MM.1S (cell line): ENCODE results near the gene ACSS1.

ENCODE experiments used
- DNase-seq: peaks from one replicate; pipeline ENCODE4 v3.0.0-alpha.2; 2015
- H2AFZ ChIP-seq: fragments of 300-600 bp; sonication (generic); 2 replicates; pipeline ENCODE4 v1.6.0; 2016; ENCODE audit warnings: antibody characterized with exemption, low read length
- H3F3A ChIP-seq: fragments of 300-600 bp; sonication (generic); 2 replicates; pipeline ENCODE4 v1.6.1; 2016; ENCODE audit warnings: mild to moderate bottlenecking, antibody characterized with exemption, low read length, moderate library complexity, mixed read lengths; ENCODE audit not compliant: insufficient read depth
- H3K27ac ChIP-seq: fragments of 300-600 bp; sonication (generic); 2 replicates; pipeline ENCODE4 v1.5.1; 2016; ENCODE audit warnings: mild to moderate bottlenecking, low read length
- H3K27me3 ChIP-seq: fragments of 300-600 bp; sonication (generic); replicated peaks from 2 replicates; pipeline ENCODE4 v1.6.0; 2016; ENCODE audit warnings: low read length; ENCODE audit not compliant: insufficient read depth
- H3K36me3 ChIP-seq: fragments of 300-600 bp; sonication (generic); replicated peaks from 2 replicates; pipeline ENCODE4 v1.6.1; 2016; ENCODE audit warnings: mild to moderate bottlenecking, low read length, mixed read lengths; ENCODE audit not compliant: insufficient read depth
- H3K4me1 ChIP-seq: fragments of 300-600 bp; sonication (generic); 2 replicates; pipeline ENCODE4 v1.6.1; 2016; ENCODE audit warnings: low read length, mixed read lengths
- H3K4me2 ChIP-seq: fragments of 300-600 bp; sonication (generic); 2 replicates; pipeline ENCODE4 v1.6.0; 2016; ENCODE audit warnings: low read depth, low read length
- H3K4me3 ChIP-seq: fragments of 300-600 bp; sonication (generic); 2 replicates; pipeline ENCODE4 v1.5.1; 2016; ENCODE audit warnings: low read length, mixed read lengths
- H3K79me2 ChIP-seq: fragments of 300-600 bp; sonication (generic); 2 replicates; pipeline ENCODE4 v1.6.1; 2016; ENCODE audit warnings: mixed run types, low read length, mixed read lengths
- H3K9ac ChIP-seq: fragments of 300-600 bp; sonication (generic); 2 replicates; pipeline ENCODE4 v1.6.1; 2016; ENCODE audit warnings: low read length, mixed read lengths
- H3K9me2 ChIP-seq: fragments of 300-600 bp; sonication (generic); replicated peaks from 2 replicates; pipeline ENCODE4 v1.6.1; 2016; ENCODE audit warnings: mild to moderate bottlenecking, low read length, mixed read lengths; ENCODE audit not compliant: insufficient read depth
- H3K9me3 ChIP-seq: fragments of 300-600 bp; sonication (generic); replicated peaks from 2 replicates; pipeline ENCODE4 v1.6.1; 2016; ENCODE audit warnings: mild to moderate bottlenecking, low read length, mixed read lengths; ENCODE audit not compliant: insufficient read depth
- H4K20me1 ChIP-seq: fragments of 300-600 bp; sonication (generic); 2 replicates; pipeline ENCODE4 v1.6.1; 2016; ENCODE audit warnings: mild to moderate bottlenecking, low read length, moderate library complexity, mixed read lengths; ENCODE audit not compliant: insufficient read depth
- CTCF ChIP-seq: fragments of 300-600 bp; sonication (generic); IDR thresholded peaks from 2 replicates; pipeline ENCODE4 v1.5.1; 2016; ENCODE audit warnings: antibody characterized with exemption, low read length, mixed read lengths
- EZH2 ChIP-seq: fragments of 300-600 bp; sonication (generic); optimal IDR thresholded peaks from 2 replicates; pipeline ENCODE3; 2017; ENCODE audit warnings: low read depth, mild to moderate bottlenecking, antibody characterized with exemption, low read length, mixed read lengths
- EZH2phosphoT487 ChIP-seq: fragments of 300-600 bp; sonication (generic); IDR thresholded peaks from 2 replicates; pipeline ENCODE4 v1.6.1; 2018; ENCODE audit warnings: antibody characterized with exemption, low read length

The ACSS1 gene

GRCh38 chr20:25083141-25083772 is 25.3 kb upstream of the ACSS1 start:
- Histone ChIP-seq H3K27me3 (peaks cover 24% of the 10 kb centered on the region), H2AFZ (no peak overlapping the region), H3K4me3 (no peak overlapping the region), H3K79me2 (no peaks in the 10 kb centered on the region), H3K4me1 (no peaks in the 10 kb centered on the region), H3K9me3 (no peaks in the 10 kb centered on the region), H4K20me1 (no peaks in the 10 kb centered on the region), H3K27ac (no peak overlapping the region), H3K9ac (no peak overlapping the region), H3F3A (no peaks in the 10 kb centered on the region), H3K4me2 (peak overlapping the region; percentile 44; the same call in 1 of the 2 replicates), H3K9me2 (no peaks in the 10 kb centered on the region), H3K36me3 (no peaks in the 10 kb centered on the region)
- no peak for DNase-seq
- TF ChIP-seq EZH2phosphoT487 = no peak
- TF ChIP-seq EZH2 = no peak
- no peak for TF ChIP-seq CTCF

GRCh38 chr20:25082498-25082873 is 24.5 kb upstream of the ACSS1 start:
- Histone ChIP-seq H3K4me1 (no peaks in the 10 kb centered on the region), H3K27me3 (peaks cover 29% of the 10 kb centered on the region)

GRCh38 chr20:25081730-25082497 is 24.0 kb upstream of the ACSS1 start, which contains the start of gene VSX1:
Gene VSX1 (minus strand): TSS chr20:25082141. CDS start chr20:25082096, 45 bp downstream.
- no peaks in the 10 kb centered on the region for H4K20me1 ChIP-seq
- no peak within 1 kb of the TSS for H3K9ac ChIP-seq
- no peak within 1 kb of the TSS for H2AFZ ChIP-seq
- H3K4me3 ChIP-seq = no peak within 1 kb of the TSS
- H3K79me2 ChIP-seq = no peaks in the 10 kb centered on the region
- H3K27ac ChIP-seq = no peak within 1 kb of the TSS
- DNase-seq = no peak
- no peaks in the 10 kb centered on the region for H3K9me2 ChIP-seq
- TF ChIP-seq EZH2phosphoT487 (no peak), EZH2 (no peak), CTCF (no peak)
- H3K4me1 ChIP-seq = 0 out of 2 replicates have a peak, but pooled peaks cover 3% of the 10 kb centered on the region
- no peaks in the 10 kb centered on the region for H3F3A ChIP-seq
- H3K36me3 ChIP-seq = no peaks in the 10 kb centered on the region
- no peaks in the 10 kb centered on the region for H3K9me3 ChIP-seq
- peaks cover 29% of the 10 kb centered on the region for H3K27me3 ChIP-seq
- no peak within 1 kb of the TSS for H3K4me2 ChIP-seq

More at GRCh38 chr20:25082498-25082873, 24.5 kb upstream of the ACSS1 start:
- Histone ChIP-seq H3K27ac (no peak overlapping the region), H3K4me3 (no peak overlapping the region), H3K9ac (no peak overlapping the region), H3F3A (no peaks in the 10 kb centered on the region), H3K4me2 (no peak overlapping the region), H3K79me2 (no peaks in the 10 kb centered on the region), H3K36me3 (no peaks in the 10 kb centered on the region), H3K9me3 (no peaks in the 10 kb centered on the region), H4K20me1 (no peaks in the 10 kb centered on the region), H3K9me2 (no peaks in the 10 kb centered on the region), H2AFZ (no peak overlapping the region)
- no peak for TF ChIP-seq CTCF
- no peak for TF ChIP-seq EZH2phosphoT487
- no peak for TF ChIP-seq EZH2
- no peak for DNase-seq
